OCI-LY3 (cell line): ENCODE measurements around the gene LYST.

Source experiments
- H2AFZ ChIP-seq: fragments of 200-600, 300-600 bp; shearing (Covaris generic); 2 replicates; pipeline ENCODE4 v1.6.0; 2014; ENCODE audit warnings: antibody characterized with exemption, low read depth, low read length
- H3K27ac ChIP-seq: fragments of 200-600, 300-600 bp; sonication (generic); 2 replicates; pipeline ENCODE4 v1.5.1; 2014; ENCODE audit warnings: mild to moderate bottlenecking, low read length, moderate library complexity, mixed read lengths
- H3K27me3 ChIP-seq: fragments of 200-600, 300-600 bp; sonication (generic); 2 replicates; pipeline ENCODE4 v1.6.1; 2014; ENCODE audit warnings: low read depth, low read length, mixed read lengths
- H3K36me3 ChIP-seq: fragments of 200-600, 300-600 bp; sonication (generic); replicated peaks from 2 replicates; pipeline ENCODE3; 2014; ENCODE audit warnings: low read depth, low read length, mixed read lengths
- H3K4me1 ChIP-seq: fragments of 300-600, 200-600 bp; sonication (generic); 2 replicates; pipeline ENCODE4 v1.6.1; 2014; ENCODE audit warnings: low read length, mixed read lengths
- H3K4me2 ChIP-seq: fragments of 200-600, 300-600 bp; sonication (generic); 2 replicates; pipeline ENCODE4 v1.6.1; 2014; ENCODE audit warnings: low read length, mixed read lengths
- H3K4me3 ChIP-seq: fragments of 300-600, 200-600 bp; sonication (generic); 2 replicates; pipeline ENCODE4 v1.5.1; 2014; ENCODE audit warnings: antibody characterized with exemption, mild to moderate bottlenecking, low read length, moderate library complexity
- H3K79me2 ChIP-seq: fragments of 300-600, 200-600 bp; shearing (Covaris generic); 2 replicates; pipeline ENCODE4 v1.6.1; 2014; ENCODE audit warnings: mild to moderate bottlenecking, low read length, mixed read lengths
- H3K9ac ChIP-seq: fragments of 300-600, 200-600 bp; shearing (Covaris generic); 2 replicates; pipeline ENCODE4 v1.6.0; 2014; ENCODE audit warnings: mild to moderate bottlenecking, low read length, moderate library complexity
- H3K9me3 ChIP-seq: fragments of 200-600, 300-600 bp; shearing (Covaris generic); 2 replicates; pipeline ENCODE4 v1.6.1; 2014; ENCODE audit warnings: low read length, mixed read lengths; ENCODE audit not compliant: insufficient read depth
- H4K20me1 ChIP-seq: fragments of 200-600, 300-600 bp; sonication (generic); 2 replicates; pipeline ENCODE4 v1.6.1; 2016; ENCODE audit warnings: low read length, mixed read lengths; ENCODE audit not compliant: insufficient read depth
- EZH2phosphoT487 ChIP-seq: fragments of 200-600 bp; shearing (Covaris generic); IDR thresholded peaks from 2 replicates; pipeline ENCODE4 v1.6.1; 2018; ENCODE audit warnings: antibody characterized with exemption, mixed run types, low read depth
- TF ChIP-seq, protein P1 (sequence below): fragments of 200-600, 300-600 bp; sonication (generic); IDR thresholded peaks from 2 replicates; pipeline ENCODE4 v1.5.1; 2014; ENCODE audit warnings: antibody characterized with exemption, low read length, low read depth

The LYST gene

DNA sequence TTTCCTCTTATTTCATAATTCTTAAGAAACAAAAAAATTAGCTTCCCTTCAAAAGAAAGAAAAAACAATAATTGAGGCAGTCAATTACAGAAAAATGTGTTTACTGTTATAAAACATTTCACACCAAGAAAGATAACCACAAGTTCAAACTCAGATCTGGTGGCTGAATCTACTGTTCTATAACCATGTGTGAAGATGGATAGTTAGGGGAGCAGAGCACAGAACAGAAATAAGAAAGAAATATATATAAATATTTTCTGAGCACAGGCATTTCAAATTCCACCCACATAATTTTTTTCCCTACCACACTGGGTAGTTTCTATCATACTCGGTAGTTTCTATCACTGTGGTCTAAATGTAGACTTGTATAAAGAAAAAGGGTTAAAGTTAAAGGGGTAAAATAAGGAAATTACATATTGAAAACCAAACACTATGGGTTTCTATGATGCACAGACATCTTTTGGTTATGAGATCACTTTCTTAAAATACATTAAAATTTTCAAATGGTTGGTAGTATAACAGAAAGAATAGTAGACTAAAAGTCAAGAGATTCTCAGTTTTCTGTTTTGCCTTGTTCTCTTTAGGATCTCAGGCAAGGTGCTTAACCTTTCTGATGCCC, 10.8 kb downstream of the LYST start:
- Histone ChIP-seq H3K36me3 (no peaks in the 10 kb centered on the region), H3K9ac (no peak overlapping the region), H3K79me2 (no peaks in the 10 kb centered on the region; the same call in 1 of the 2 replicates), H3K27me3 (peaks cover 13% of the 10 kb centered on the region), H3K4me3 (no peak overlapping the region), H3K4me2 (no peak overlapping the region), H4K20me1 (no peaks in the 10 kb centered on the region), H3K4me1 (peaks cover 33% of the 10 kb centered on the region), H2AFZ (no peak overlapping the region), H3K9me3 (no peaks in the 10 kb centered on the region), H3K27ac (no peak overlapping the region)
- TF ChIP-seq, protein P1, sequence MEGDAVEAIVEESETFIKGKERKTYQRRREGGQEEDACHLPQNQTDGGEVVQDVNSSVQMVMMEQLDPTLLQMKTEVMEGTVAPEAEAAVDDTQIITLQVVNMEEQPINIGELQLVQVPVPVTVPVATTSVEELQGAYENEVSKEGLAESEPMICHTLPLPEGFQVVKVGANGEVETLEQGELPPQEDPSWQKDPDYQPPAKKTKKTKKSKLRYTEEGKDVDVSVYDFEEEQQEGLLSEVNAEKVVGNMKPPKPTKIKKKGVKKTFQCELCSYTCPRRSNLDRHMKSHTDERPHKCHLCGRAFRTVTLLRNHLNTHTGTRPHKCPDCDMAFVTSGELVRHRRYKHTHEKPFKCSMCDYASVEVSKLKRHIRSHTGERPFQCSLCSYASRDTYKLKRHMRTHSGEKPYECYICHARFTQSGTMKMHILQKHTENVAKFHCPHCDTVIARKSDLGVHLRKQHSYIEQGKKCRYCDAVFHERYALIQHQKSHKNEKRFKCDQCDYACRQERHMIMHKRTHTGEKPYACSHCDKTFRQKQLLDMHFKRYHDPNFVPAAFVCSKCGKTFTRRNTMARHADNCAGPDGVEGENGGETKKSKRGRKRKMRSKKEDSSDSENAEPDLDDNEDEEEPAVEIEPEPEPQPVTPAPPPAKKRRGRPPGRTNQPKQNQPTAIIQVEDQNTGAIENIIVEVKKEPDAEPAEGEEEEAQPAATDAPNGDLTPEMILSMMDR = no peak
- no peak for TF ChIP-seq EZH2phosphoT487

DNA sequence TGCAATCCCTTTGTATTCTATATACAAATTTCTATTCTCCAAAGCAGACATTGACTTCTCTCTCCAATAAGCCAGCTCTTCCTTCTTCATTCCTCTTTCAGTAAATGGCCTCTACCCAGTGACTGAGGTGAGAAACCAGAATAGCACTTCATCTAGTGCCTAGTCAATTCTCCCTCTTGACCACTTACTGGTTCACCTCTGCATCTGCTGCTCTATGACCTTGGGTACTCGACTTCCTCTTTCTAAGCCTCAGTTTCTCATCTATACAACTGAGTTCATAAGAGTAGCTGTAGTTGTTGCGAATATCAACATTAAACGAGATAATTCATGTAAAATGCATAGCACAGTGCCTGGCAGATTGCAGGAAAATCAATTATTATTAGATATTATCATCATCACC, 12.4 kb downstream of the LYST start:
- no peak overlapping the region for H3K4me2 ChIP-seq
- H3K27ac ChIP-seq = no peak overlapping the region
- H3K27me3 ChIP-seq = peaks cover 13% of the 10 kb centered on the region
- no peaks in the 10 kb centered on the region; the same call in 1 of the 2 replicates for H3K79me2 ChIP-seq
- H3K9ac ChIP-seq = no peak overlapping the region
- H3K4me3 ChIP-seq = no peak overlapping the region
- H3K9me3 ChIP-seq = no peaks in the 10 kb centered on the region
- H3K4me1 ChIP-seq = peaks cover 17% of the 10 kb centered on the region
- no peaks in the 10 kb centered on the region for H4K20me1 ChIP-seq
- no peaks in the 10 kb centered on the region for H3K36me3 ChIP-seq
- TF ChIP-seq EZH2phosphoT487 = no peak
- TF ChIP-seq, protein P1 = no peak
- H2AFZ ChIP-seq = no peak overlapping the region

DNA sequence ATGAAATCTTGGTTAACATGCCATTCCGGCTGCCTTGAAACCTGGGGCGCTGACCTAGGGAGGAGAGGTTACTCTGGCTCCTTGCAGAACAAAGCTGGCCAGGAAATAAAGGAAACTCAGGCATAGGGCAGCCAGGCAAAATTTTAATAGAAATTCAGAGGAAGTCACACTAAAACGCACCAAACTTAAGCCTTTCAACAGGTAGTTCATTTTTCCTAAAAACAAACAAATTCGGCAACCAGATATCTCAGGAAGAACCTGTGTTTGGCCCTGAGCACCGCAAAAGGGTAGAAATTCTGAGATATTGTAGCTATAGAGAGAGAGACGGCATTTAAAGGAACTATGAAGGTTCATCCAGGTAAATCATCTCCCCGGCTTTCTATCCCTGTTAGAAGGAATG, 13.1 kb downstream of the LYST start:
- H3K27me3 ChIP-seq = peaks cover 13% of the 10 kb centered on the region
- no peaks in the 10 kb centered on the region; the same call in 1 of the 2 replicates for H3K79me2 ChIP-seq
- H3K9ac ChIP-seq = no peak overlapping the region
- no peak overlapping the region for H3K27ac ChIP-seq
- no peak overlapping the region for H3K4me3 ChIP-seq
- no peak overlapping the region for H3K4me2 ChIP-seq
- H4K20me1 ChIP-seq = no peaks in the 10 kb centered on the region
- no peaks in the 10 kb centered on the region for H3K36me3 ChIP-seq
- no peak overlapping the region for H2AFZ ChIP-seq
- H3K9me3 ChIP-seq = no peaks in the 10 kb centered on the region
- peaks cover 10% of the 10 kb centered on the region for H3K4me1 ChIP-seq
- no peak for TF ChIP-seq EZH2phosphoT487
- TF ChIP-seq, protein P1 = no peak

DNA sequence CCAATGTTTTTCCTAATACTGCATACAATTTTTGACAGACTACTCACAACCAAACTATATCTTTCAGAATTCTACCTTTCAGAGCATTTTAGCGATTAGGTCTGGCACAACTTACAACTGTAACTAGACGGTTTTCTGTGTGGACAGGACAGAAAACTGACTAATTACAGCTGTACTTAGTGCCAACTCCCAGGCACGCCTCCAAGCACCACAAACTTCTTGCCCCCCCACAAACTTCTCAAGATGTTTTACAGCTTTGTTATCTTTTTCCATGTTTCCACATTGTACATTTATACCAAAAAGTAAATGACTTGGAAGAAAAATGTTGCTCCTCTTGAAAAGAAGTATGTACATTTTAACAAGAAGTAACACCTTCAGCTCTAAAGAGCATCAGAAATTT, 13.8 kb downstream of the LYST start:
- no peaks in the 10 kb centered on the region for H3K36me3 ChIP-seq
- no peaks in the 10 kb centered on the region for H3K9me3 ChIP-seq
- H3K79me2 ChIP-seq = no peaks in the 10 kb centered on the region
- TF ChIP-seq, protein P1 = no peak
- no peak for TF ChIP-seq EZH2phosphoT487
- H4K20me1 ChIP-seq = no peaks in the 10 kb centered on the region
- peaks cover 13% of the 10 kb centered on the region for H3K27me3 ChIP-seq
- peaks cover 8% of the 10 kb centered on the region for H3K4me1 ChIP-seq
- H3K27ac ChIP-seq = no peak overlapping the region
- H2AFZ ChIP-seq = no peak overlapping the region
- H3K4me3 ChIP-seq = no peak overlapping the region
- no peak overlapping the region for H3K4me2 ChIP-seq
- H3K9ac ChIP-seq = no peak overlapping the region
